GM12878 (cell line): ENCODE results near the gene DCAF7. TPM values are rescaled to one million over a fixed set of nuclear protein-coding genes. Genes with fewer than 3 reads are reported as not detected.

Experiments used
- ATAC-seq: fragments of 200-7000 bp; cut with Tn5 transposase; 3 replicates; pipeline ENCODE4 v1.9.1; 2020; ENCODE audit warnings: mild to moderate bottlenecking, moderate library complexity
- BruUV-seq: library from RNA; stranded (reverse); fragments of 400-500 nt; replicated peaks from 2 replicates; lab custom pipeline; 2021; lab: Mats Ljungman, UMichigan
- CTCF ChIA-PET: fragments of 300-600 bp; sonication (Branson Sonifier 250); formaldehyde crosslinking; extraction: SDS; loops from one replicate; lab custom pipeline; 2021; ENCODE audit warnings: inconsistent platforms; lab: Yijun Ruan, JAX
- POLR2A ChIA-PET: fragments of 350-600 bp; formaldehyde crosslinking; extraction: SDS; loops from one replicate; lab custom pipeline; 2021; ENCODE audit warnings: inconsistent platforms; lab: Charles Lee
- RAD21 ChIA-PET: fragments of 300-600 bp; sonication (Branson Sonifier 250); formaldehyde crosslinking; loops from one replicate; lab custom pipeline; 2023; ENCODE audit warnings: antibody characterized with exemption; ENCODE audit not compliant: unreplicated experiment; lab: Charles Lee
- SMC1A ChIA-PET: fragments of 300-600 bp; sonication (Branson Sonifier 250); formaldehyde crosslinking; loops from one replicate; lab custom pipeline; 2023; ENCODE audit not compliant: unreplicated experiment, uncharacterized antibody; lab: Charles Lee
- DNase-seq: peaks from one replicate; pipeline ENCODE4 v3.0.0-alpha.2; 2011; ENCODE audit warnings: low read depth, low spot score
- FAIRE-seq: peaks from 3 replicates; lab custom pipeline; 2011; peaks lifted over from hg19 to GRCh38; lab: Jason Lieb, UNC
- H2AFZ ChIP-seq: 2 replicates; pipeline ENCODE4 v1.6.0; 2011; ENCODE audit warnings: low read depth, low read length, control low read depth; ENCODE audit not compliant: control insufficient read depth
- H3K27ac ChIP-seq: 2 replicates; pipeline ENCODE4 v1.5.1; 2011; ENCODE audit warnings: control low read depth; ENCODE audit not compliant: control insufficient read depth, insufficient read depth
- H3K27me3 ChIP-seq, 2 experiments: replicated peaks in 1 of 2; 2 replicates each; pipeline versions ENCODE4 v1.6.0 to v1.6.1; 2011; ENCODE audit warnings: low read length in 1 of 2; ENCODE audit not compliant: control insufficient read depth in 2 of 2, insufficient read depth in 2 of 2
- H3K36me3 ChIP-seq, 2 experiments: 2 replicates each; pipeline ENCODE4 v1.5.1; 2011; ENCODE audit warnings: low read length in 1 of 2; ENCODE audit not compliant: control insufficient read depth in 2 of 2, insufficient read depth in 2 of 2
- H3K4me1 ChIP-seq: 2 replicates; pipeline ENCODE4 v1.6.1; 2011; ENCODE audit warnings: mild to moderate bottlenecking, low read length, moderate library complexity, mixed read lengths; ENCODE audit not compliant: control insufficient read depth, insufficient read depth
- H3K4me2 ChIP-seq: 2 replicates; pipeline ENCODE4 v1.6.0; 2011; ENCODE audit warnings: control low read depth; ENCODE audit not compliant: control insufficient read depth, insufficient read depth
- H3K4me3 ChIP-seq: fragments of 200-600 bp; sonication (generic); 2 replicates; pipeline ENCODE4 v1.5.1; 2016
- H3K79me2 ChIP-seq: 2 replicates; pipeline ENCODE4 v1.6.0; 2011; ENCODE audit warnings: low read length; ENCODE audit not compliant: control insufficient read depth, insufficient read depth
- H3K9ac ChIP-seq: 2 replicates; pipeline ENCODE4 v1.8.0; 2011; ENCODE audit warnings: low read length, control low read depth, mixed read lengths; ENCODE audit not compliant: control insufficient read depth, insufficient read depth
- H3K9me3 ChIP-seq: replicated peaks from 3 replicates; pipeline ENCODE4 v1.5.1; 2011; ENCODE audit warnings: mild to moderate bottlenecking, low read length; ENCODE audit not compliant: control insufficient read depth, insufficient read depth
- H4K20me1 ChIP-seq: 2 replicates; pipeline ENCODE4 v1.6.0; 2011; ENCODE audit not compliant: control insufficient read depth, insufficient read depth
- BACH1 ChIP-seq: fragments of 450-650 bp; IDR thresholded peaks from 2 replicates; pipeline ENCODE4 v1.6.1; 2017; ENCODE audit warnings: mild to moderate bottlenecking, borderline replicate concordance
- CEBPB ChIP-seq, 2 experiments: fragments of 150-350 bp in 1 of 2; IDR thresholded peaks; 2 replicates each; pipeline ENCODE4 v1.6.1; 2012 to 2014; ENCODE audit warnings: low read depth in 2 of 2, low read length in 2 of 2, borderline replicate concordance in 1 of 2, inconsistent platforms in 1 of 2
- CREB1 ChIP-seq: IDR thresholded peaks from 2 replicates; pipeline ENCODE4 v1.6.1; 2012; ENCODE audit warnings: low read depth, mild to moderate bottlenecking, inconsistent platforms
- IRF3 ChIP-seq: fragments of 450-650 bp; IDR thresholded peaks from 2 replicates; pipeline ENCODE4 v1.6.1; 2014; ENCODE audit warnings: mild to moderate bottlenecking
- MYC ChIP-seq: IDR thresholded peaks from 2 replicates; pipeline ENCODE4 v1.6.1; 2011; ENCODE audit warnings: mild to moderate bottlenecking, low read length, moderate library complexity, inconsistent platforms; ENCODE audit not compliant: insufficient read depth, insufficient replicate concordance, insufficient read length, severe bottlenecking
- NR2C2 ChIP-seq: IDR thresholded peaks from 2 replicates; pipeline ENCODE4 v1.6.1; 2011; ENCODE audit warnings: borderline replicate concordance, low read depth; ENCODE audit not compliant: control insufficient read depth, insufficient read length
- POLR2AphosphoS5 ChIP-seq: IDR thresholded peaks from 2 replicates; pipeline ENCODE4 v1.6.1; 2011; ENCODE audit warnings: mild to moderate bottlenecking, low read length, inconsistent platforms
- RUNX3 ChIP-seq: IDR thresholded peaks from 2 replicates; pipeline ENCODE4 v1.6.1; 2012; ENCODE audit warnings: low read length, inconsistent platforms
- SMAD1 ChIP-seq: fragments of 450-650 bp; IDR thresholded peaks from 2 replicates; pipeline ENCODE4 v1.6.1; 2018; ENCODE audit warnings: mild to moderate bottlenecking, low read depth; ENCODE audit not compliant: partially characterized antibody
- SMAD5 ChIP-seq: IDR thresholded peaks from 2 replicates; pipeline ENCODE4 v1.6.1; 2016; ENCODE audit warnings: antibody characterized with exemption, low read depth
- TARDBP ChIP-seq: IDR thresholded peaks from 2 replicates; pipeline ENCODE4 v1.6.1; 2016; ENCODE audit warnings: borderline replicate concordance
- TCF12 ChIP-seq: IDR thresholded peaks from 2 replicates; pipeline ENCODE4 v1.6.1; 2011; ENCODE audit warnings: low read depth, mild to moderate bottlenecking, low read length
- WRNIP1 ChIP-seq: IDR thresholded peaks from 2 replicates; pipeline ENCODE4 v1.6.1; 2011; ENCODE audit warnings: low read depth, low read length, improper control_type of control experiment, borderline replicate concordance
- YBX1 ChIP-seq: fragments of 450-650 bp; IDR thresholded peaks from 2 replicates; pipeline ENCODE4 v1.6.1; 2016; ENCODE audit warnings: antibody characterized with exemption
- ZBTB40 ChIP-seq: fragments of 450-650 bp; IDR thresholded peaks from 2 replicates; pipeline ENCODE4 v1.6.1; 2016; ENCODE audit warnings: mild to moderate bottlenecking, moderate library complexity, borderline replicate concordance
- ZNF274 ChIP-seq: IDR thresholded peaks from one replicate; pipeline ENCODE4 v1.8.0; 2011; ENCODE audit not compliant: insufficient read length, insufficient read depth
- WGBS: methylation state at CpG from one replicate; pipeline ENCODE4 v1.1.6; 2016; ENCODE audit warnings: low lambda C conversion rate; ENCODE audit not compliant: insufficient replicate concordance, insufficient coverage; ENCODE audit errors: missing lambda C conversion rate; 5-methylcytosine and 5-hydroxymethylcytosine counted together
- in situ Hi-C: fragments of 300-500 bp; cut with MboI; formaldehyde crosslinking; loops from 9 replicates; pipeline ENCODE4 v1.14.3; 2018; ENCODE audit warnings: mixed read lengths
- intact Hi-C: fragments of 100-400 bp; cut with micrococcal nuclease; formaldehyde crosslinking; loops from one replicate; pipeline ENCODE4 v1.14.2; 2022; ENCODE audit not compliant: unreplicated experiment
- polyA plus RNA-seq, 11 experiments: library from polyadenylated mRNA; depleted of rRNA in 4 of 11; unstranded in 6 of 11; stranded (reverse) in 5 of 11; fragments of >200 nt; fragmentation: Nextera tagmentation in 4 of 11; fragmentation: Illumina TruSeq in 1 of 11; extraction: Ambion mirVana in 4 of 11; extraction: Trizol in 1 of 11; gene quantifications; 1 replicate in 1 of 11; 2 replicates in 10 of 11; pipeline versions ENCODE4 v1.2.1 to v1.2.3, GENCODE V29; 2011 to 2016; ENCODE audit warnings: inconsistent platforms in 2 of 11, missing spikeins in 2 of 11, low read depth in 1 of 11
- total RNA-seq, 4 experiments: library from RNA; depleted of rRNA in 3 of 4; stranded (reverse); fragments of >200 nt in 3 of 4; fragmentation: Illumina TruSeq in 1 of 4; extraction: Trizol in 1 of 4; gene quantifications; 2 replicates each; pipeline versions ENCODE4 v1.2.1 to v1.2.3, GENCODE V29; 2013 to 2021

DCAF7 gene
- total and polyA plus RNA-seq, 10 of the 15 experiments (the other 5 are each of a cell fraction or from before 2014, with no cell fraction given): 27.0 to 103 (median 54.5) TPM

- TF ChIP-seq WRNIP1 (no peak), ZNF274 (no peak), SMAD1 (no peak), TCF12 (no peak), SMAD5 (no peak)
Observed at GRCh38 chr17:63537991-63538692, 12.1 kb upstream of the DCAF7 start (continued).

- ChIA-PET SMC1A (no interaction called here), RAD21 (no interaction called here), CTCF (no interaction called here), POLR2A (no interaction called here)
- Histone ChIP-seq H3K4me2 (no peak overlapping the region), H4K20me1 (no peaks in the 10 kb centered on the region), H3K4me1 (no peaks in the 10 kb centered on the region), H3K9ac (no peak overlapping the region), H3K27ac (no peak overlapping the region), H3K36me3 (no peaks in the 10 kb centered on the region), H3K9me3 (no peaks in the 10 kb centered on the region), H3K27me3 (peaks cover 0 to 9% of the 10 kb centered on the region in 2 experiments; a peak in 3 of 4 replicates), H3K4me3 (no peak overlapping the region), H2AFZ (no peak overlapping the region), H3K79me2 (no peaks in the 10 kb centered on the region)
- DNase-seq (no peak), FAIRE-seq (no peak), ATAC-seq (no peak)
- WGBS: 26% methylated on average over 9 of the region's 9 CpGs
- intact Hi-C loops: no loop called here
- BruUV-seq: no TSS peak
- in situ Hi-C loops: no loop called here
- TF ChIP-seq CEBPB (IDR thresholded peaks at IDR 0.05; ENCODE audit: borderline replicate concordance in 1 of 2, low read depth in 2 of 2, low read length in 2 of 2): no peak
- no peak for TF ChIP-seq RUNX3
- TF ChIP-seq BACH1: no peak
- no peak for TF ChIP-seq POLR2AphosphoS5
- TF ChIP-seq IRF3: no peak
- TF ChIP-seq CREB1: no peak
- no peak for TF ChIP-seq NR2C2
- no peak for TF ChIP-seq TARDBP
- no peak for TF ChIP-seq YBX1
- TF ChIP-seq MYC: no peak
- TF ChIP-seq ZBTB40: no peak
Observed at GRCh38 chr17:63538693-63539595, 11.3 kb upstream of the DCAF7 start.
